Raji (cell line): Measurements from ENCODE around the gene SEMA4D.

Source experiments
- POLR2A ChIP-seq: IDR thresholded peaks from 2 replicates; pipeline ENCODE4 v1.6.1; 2011; ENCODE audit warnings: low read depth, low read length, control low read depth; ENCODE audit not compliant: insufficient read depth

Gene SEMA4D

GRCh38 chr9:89312222-89312571 lies 185.7 kb downstream of the SEMA4D start:
- no peak for TF ChIP-seq POLR2A

- TF ChIP-seq POLR2A, result no peak
Observed at GRCh38 chr9:89311346-89312221, 186.3 kb downstream of the SEMA4D start.
